AG09309 (cell line): ENCODE results near the gene FBXO33.
A peak's percentile ranks its signal among the peaks of the same experiment; 100 is the strongest.

Experiments
- DNase-seq: peaks from one replicate; pipeline ENCODE4 v3.0.0-alpha.2; 2010; ENCODE audit warnings: low read depth
- H3K4me3 ChIP-seq: 2 replicates; pipeline ENCODE4 v1.5.1; 2011; ENCODE audit warnings: mild to moderate bottlenecking, low read depth, low read length, moderate library complexity; ENCODE audit not compliant: control insufficient read depth
- CTCF ChIP-seq: IDR thresholded peaks from 2 replicates; pipeline ENCODE4 v1.5.1; 2011; ENCODE audit warnings: mild to moderate bottlenecking, low read depth, low read length, inconsistent platforms; ENCODE audit not compliant: insufficient read depth, control insufficient read depth; ENCODE audit errors: missing control alignments

FBXO33 gene, protein sequence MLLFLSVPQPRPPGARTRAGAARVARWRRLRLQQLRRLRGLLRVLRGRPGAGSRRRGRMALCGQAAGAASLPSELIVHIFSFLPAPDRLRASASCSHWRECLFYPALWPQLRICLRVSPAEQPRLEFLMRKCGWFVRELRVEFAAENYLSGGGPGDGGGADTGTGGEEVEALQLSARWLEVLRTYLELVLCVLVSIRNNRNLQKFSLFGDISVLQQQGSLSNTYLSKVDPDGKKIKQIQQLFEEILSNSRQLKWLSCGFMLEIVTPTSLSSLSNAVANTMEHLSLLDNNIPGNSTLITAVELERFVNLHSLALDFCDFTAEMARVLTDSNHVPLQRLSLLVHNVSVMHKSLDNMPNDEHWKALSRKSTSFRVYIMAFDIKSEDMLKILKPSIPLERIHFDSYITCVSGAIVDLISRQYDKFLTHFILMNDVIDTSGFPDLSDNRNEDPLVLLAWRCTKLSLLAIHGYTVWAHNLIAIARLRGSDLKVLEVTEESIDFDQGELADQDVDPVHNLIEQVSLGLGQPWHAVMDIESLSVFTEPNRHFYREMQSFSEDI

GRCh38 chr14:39432179-39432618 lies at the start of gene FBXO33:
Gene FBXO33 (minus strand): TSS chr14:39432433. CDS start chr14:39432162, 271 bp downstream.
- peak; percentile 89 for DNase-seq
- H3K4me3 ChIP-seq, result peak within 1 kb of the TSS; percentile 94
- TF ChIP-seq CTCF, result no peak

- no peak for TF ChIP-seq CTCF
- H3K4me3 ChIP-seq, result no peak overlapping the region
- no peak for DNase-seq
Measured at GRCh38 chr14:39474416-39474911, 42.2 kb upstream of the FBXO33 start.

GRCh38 chr14:39472078-39472477 lies 39.8 kb upstream of the FBXO33 start:
- no peak for DNase-seq
- no peak overlapping the region for H3K4me3 ChIP-seq
- TF ChIP-seq CTCF, result no peak

GRCh38 chr14:39469094-39469710 lies 37.0 kb upstream of the FBXO33 start:
- TF ChIP-seq CTCF, result peak; percentile 12
- no peak for DNase-seq
- no peak overlapping the region for H3K4me3 ChIP-seq

DNA sequence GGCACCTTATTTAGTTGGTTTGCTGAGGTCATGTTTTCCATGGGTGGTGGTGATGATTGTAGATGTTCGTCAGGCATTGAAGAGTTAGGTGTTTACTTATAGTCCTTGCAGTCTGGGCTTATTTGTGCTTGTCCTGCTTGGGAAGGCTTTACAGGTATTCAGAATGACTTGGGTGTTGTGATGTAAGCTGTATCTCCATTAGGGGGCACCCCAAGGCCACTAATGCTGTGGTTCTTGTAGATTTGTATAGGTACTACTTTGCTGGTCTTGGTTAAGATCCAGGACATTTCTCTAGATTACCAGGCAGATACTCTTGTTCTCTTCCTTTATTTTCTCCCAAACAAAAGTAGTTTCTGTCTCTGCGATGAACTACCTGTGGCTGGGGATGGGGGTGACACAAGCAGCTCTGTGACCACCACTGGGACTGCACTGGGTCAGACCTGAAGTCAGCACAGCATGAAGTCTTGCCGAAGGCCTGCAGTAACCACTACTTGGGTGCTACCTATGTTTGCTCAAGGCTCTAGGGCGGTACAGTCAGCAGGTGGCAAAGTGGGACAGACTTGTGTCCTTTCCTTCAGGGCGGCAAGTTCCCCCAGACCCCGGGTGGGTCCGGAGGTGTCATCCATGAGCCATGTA lies 35.8 kb upstream of the FBXO33 start:
- peak; percentile 51 for TF ChIP-seq CTCF
- DNase-seq, result peak; percentile 4
- no peak overlapping the region for H3K4me3 ChIP-seq

DNA sequence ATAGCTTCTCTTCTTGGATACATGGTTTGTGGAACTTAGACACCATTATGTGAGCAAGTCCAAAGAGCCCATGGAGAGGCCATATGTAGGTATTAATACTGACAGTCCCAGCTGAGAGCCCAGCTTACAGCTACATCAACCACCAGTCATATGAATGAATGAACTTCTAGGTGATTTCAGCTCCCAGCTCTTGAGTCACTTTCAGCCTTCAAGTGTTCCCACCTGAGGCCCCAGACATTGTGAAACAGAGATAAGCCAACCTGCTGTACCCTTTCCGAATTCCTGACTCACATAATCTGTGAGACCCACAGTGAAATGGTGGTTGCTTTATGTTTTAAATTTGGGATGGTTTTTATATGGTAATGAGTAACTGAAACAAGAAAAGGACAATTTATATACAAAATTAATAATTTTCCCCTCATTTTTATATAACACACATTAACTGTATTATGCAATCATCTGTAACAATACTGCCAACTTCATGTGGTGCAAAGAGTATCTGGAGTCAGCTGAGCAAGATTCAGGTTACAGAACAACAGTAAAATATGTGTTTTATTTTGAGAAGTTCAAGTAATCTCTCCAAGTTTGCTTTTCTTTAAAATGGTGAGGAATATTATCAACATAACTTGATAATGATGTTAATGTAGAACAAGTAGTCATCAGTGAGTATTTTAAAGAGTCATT lies 27.7 kb upstream of the FBXO33 start:
- no peak for DNase-seq
- no peak overlapping the region for H3K4me3 ChIP-seq
- TF ChIP-seq CTCF, result no peak
